ENCODE measurements around the gene GIGYF2.

- TF ChIP-seq CTCF (IDR thresholded peaks at IDR 0.05) (no peak), SIN3A (IDR thresholded peaks at IDR 0.05; ENCODE audit: borderline replicate concordance, insufficient read depth, low read depth, low read length) (no peak)
Observed at GRCh38 chr2:232870766-232871371, 173.7 kb downstream of the GIGYF2 start.
